HFFc6 (cell line): ENCODE data around the gene RRAGB. TPM values are rescaled to one million over a fixed set of nuclear protein-coding genes. Genes with fewer than 3 reads are reported as not detected.
A peak's percentile ranks its signal among the peaks of the same experiment; 100 is the strongest.
"Not testable (repeated sequence)": the region's sequence is repeated elsewhere in the genome, so short reads cannot be mapped to it uniquely, and the experiment has no call there.

ENCODE experiments used
- DNase-seq: peaks from one replicate; pipeline ENCODE4 v3.0.0-alpha.2; 2018
- H3K27ac Mint-ChIP-seq: 2 replicates; pipeline ENCODE4 v1.8.0; 2020; ENCODE audit warnings: mild to moderate bottlenecking, mixed read lengths
- H3K27me3 Mint-ChIP-seq: 2 replicates; pipeline ENCODE4 v1.8.0; 2021; ENCODE audit warnings: mild to moderate bottlenecking, moderate library complexity, mixed read lengths; ENCODE audit not compliant: insufficient read depth
- H3K36me3 Mint-ChIP-seq: 2 replicates; pipeline ENCODE4 v1.8.0; 2021; ENCODE audit warnings: low read depth, mixed read lengths
- H3K4me1 Mint-ChIP-seq: 2 replicates; pipeline ENCODE4 v1.8.0; 2020; ENCODE audit warnings: low read depth, mixed read lengths
- H3K4me3 Mint-ChIP-seq: 2 replicates; pipeline ENCODE4 v1.8.0; 2020; ENCODE audit warnings: mild to moderate bottlenecking, moderate library complexity, mixed read lengths
- H3K9me3 Mint-ChIP-seq: 2 replicates; pipeline ENCODE4 v1.8.0; 2020; ENCODE audit warnings: mild to moderate bottlenecking, mixed read lengths
- CTCF ChIP-seq: fragments of 200-600 bp; sonication (generic); IDR thresholded peaks from 2 replicates; pipeline ENCODE4 v1.5.0; 2021; ENCODE audit warnings: antibody characterized with exemption, mild to moderate bottlenecking
- long read RNA-seq: library from polyadenylated mRNA; unstranded; transcript quantifications from one replicate; pipeline ENCODE4 v2.0.0, GENCODE V29; 2019
- total RNA-seq, 6 experiments: library from RNA; stranded (reverse); fragmentation: NEBNext Ultra II Directional; extraction: Animal tissue kit (Norgen Biotek cat#: 25700); gene quantifications; 2 replicates in 1 of 6; 3 replicates in 5 of 6; pipeline ENCODE4 v1.2.3, GENCODE V29; 2021

RRAGB gene
- total RNA-seq: 10 to 100 TPM; 10.9 to 17.2 (median 12.7) TPM
- long read RNA-seq, transcript RRAGB-202 (10 exons, 2,061 nt): major isoform, 12 of 20 reads
- long read RNA-seq, partial matches to known transcripts: 4 of 20 reads
- long read RNA-seq, other reads (novel, unspliced or antisense): 1 of 20 reads

- peak; percentile 76 for TF ChIP-seq CTCF
- Mint-ChIP-seq H3K27ac (peak within 1 kb of the TSS; percentile 90), H3K4me3 (peak within 1 kb of the TSS; percentile 94), H3K4me1 (peaks cover 26% of the 10 kb centered on the region), H3K36me3 (no peaks in the 10 kb centered on the region; the same call in 1 of the 2 replicates), H3K9me3 (no peaks in the 10 kb centered on the region), H3K27me3 (no peaks in the 10 kb centered on the region; the same call in 1 of the 2 replicates)
- DNase-seq: peak; percentile 91
These were observed at the start of gene RRAGB for GRCh38 chrX:55717521-55718497. RRAGB (plus strand) TSS chrX:55717749; CDS start chrX:55718328, 579 bp downstream.

DNA sequence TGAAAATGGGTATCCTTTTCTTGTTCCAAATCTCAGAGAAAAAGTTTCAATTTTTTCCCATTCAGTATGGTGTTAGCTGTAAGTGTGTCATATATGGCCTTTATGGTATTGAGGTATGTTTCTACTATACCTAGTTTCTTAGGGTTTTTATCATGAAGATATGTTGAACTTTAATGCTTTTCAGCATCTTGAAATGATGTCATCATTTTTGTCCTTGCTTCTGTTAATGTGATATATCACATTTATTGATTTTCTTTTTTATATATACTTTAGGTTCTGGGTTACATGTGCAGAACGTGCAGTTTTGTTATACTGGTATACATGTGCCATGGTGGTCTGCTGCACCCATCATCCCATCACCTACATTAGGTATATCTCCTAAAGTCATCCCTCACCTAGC is 49.5 kb upstream of the RRAGB start:
- Mint-ChIP-seq H3K4me1 (no peaks in the 10 kb centered on the region), H3K36me3 (no peaks in the 10 kb centered on the region), H3K27me3 (no peaks in the 10 kb centered on the region; the same call in 1 of the 2 replicates), H3K27ac (no peak overlapping the region), H3K9me3 (peaks cover 6% of the 10 kb centered on the region), H3K4me3 (no peak overlapping the region)
- no peak for DNase-seq
- TF ChIP-seq CTCF: no peak

GRCh38 chrX:55688579-55688978 is 29.0 kb upstream of the RRAGB start:
- not testable (repeated sequence) for H3K27ac Mint-ChIP-seq, H3K27me3 Mint-ChIP-seq, H3K4me3 Mint-ChIP-seq, H3K4me1 Mint-ChIP-seq, H3K9me3 Mint-ChIP-seq, DNase-seq, H3K36me3 Mint-ChIP-seq

GRCh38 chrX:55695227-55696018 is 22.1 kb upstream of the RRAGB start:
- Mint-ChIP-seq H3K36me3 (no peaks in the 10 kb centered on the region), H3K27me3 (peaks cover 2% of the 10 kb centered on the region; the same call in 1 of the 2 replicates), H3K4me3 (no peak overlapping the region), H3K9me3 (no peaks in the 10 kb centered on the region), H3K4me1 (no peaks in the 10 kb centered on the region), H3K27ac (no peak overlapping the region)
- no peak for DNase-seq
- no peak for TF ChIP-seq CTCF

- TF ChIP-seq CTCF: no peak
- H3K36me3 Mint-ChIP-seq: no peaks in the 10 kb centered on the region
- no peak overlapping the region for H3K4me3 Mint-ChIP-seq
- peaks cover 2% of the 10 kb centered on the region; the same call in 1 of the 2 replicates for H3K27me3 Mint-ChIP-seq
- DNase-seq: no peak
- H3K27ac Mint-ChIP-seq: no peak overlapping the region
- no peaks in the 10 kb centered on the region for H3K9me3 Mint-ChIP-seq
- H3K4me1 Mint-ChIP-seq: no peaks in the 10 kb centered on the region
These were observed 20.2 kb upstream of the RRAGB start for GRCh38 chrX:55697381-55697780.
